Left ventricle myocardium inferior (tissue), 1 donor: ENCODE results near the gene LRRC71. TPM values are rescaled to one million over a fixed set of nuclear protein-coding genes. Genes with fewer than 3 reads are reported as not detected.
A peak's percentile ranks its signal among the peaks of the same experiment; 100 is the strongest.

Experiments used
- DNase-seq: peaks from one replicate; pipeline ENCODE4 v3.0.0-alpha.2; 2020
- H3K27ac ChIP-seq: fragments of 200-600 bp; replicated peaks from 2 replicates; pipeline ENCODE4 v1.8.0; 2021
- H3K27me3 ChIP-seq: fragments of 200-600 bp; 2 replicates; pipeline ENCODE4 v1.8.0; 2021; ENCODE audit warnings: low read depth
- H3K36me3 ChIP-seq: fragments of 200-600 bp; 2 replicates; pipeline ENCODE4 v1.8.0; 2021
- H3K4me1 ChIP-seq: fragments of 200-600 bp; 2 replicates; pipeline ENCODE4 v1.8.0; 2021
- H3K4me3 ChIP-seq: fragments of 200-600 bp; 2 replicates; pipeline ENCODE4 v1.8.0; 2021; ENCODE audit warnings: mild to moderate bottlenecking, moderate library complexity
- H3K9me3 ChIP-seq: fragments of 200-600 bp; replicated peaks from 2 replicates; pipeline ENCODE4 v1.8.0; 2021
- intact Hi-C: fragments of 100-400 bp; cut with micrococcal nuclease; formaldehyde crosslinking; loops from one replicate; pipeline ENCODE4 v1.11.0; 2022
- total RNA-seq: library from RNA; stranded (reverse); fragmentation: NEBNext Ultra II Directional; extraction: Animal tissue kit (Norgen Biotek cat#: 25700); gene quantifications from one replicate; pipeline ENCODE4 v1.2.1, GENCODE V29; 2021
- TF ChIP-seq, protein P1 (sequence below): fragments of 200-600 bp; IDR thresholded peaks from 2 replicates; pipeline ENCODE4 v1.8.0; 2021; ENCODE audit warnings: antibody characterized with exemption, mild to moderate bottlenecking, borderline replicate concordance
- donor health status: DM: no; HTN: yes; CAD: no; lungs with severe emphysema.

LRRC71 gene
- total RNA-seq, 1 donor from 2014 or later = 0.27 TPM

DNA sequence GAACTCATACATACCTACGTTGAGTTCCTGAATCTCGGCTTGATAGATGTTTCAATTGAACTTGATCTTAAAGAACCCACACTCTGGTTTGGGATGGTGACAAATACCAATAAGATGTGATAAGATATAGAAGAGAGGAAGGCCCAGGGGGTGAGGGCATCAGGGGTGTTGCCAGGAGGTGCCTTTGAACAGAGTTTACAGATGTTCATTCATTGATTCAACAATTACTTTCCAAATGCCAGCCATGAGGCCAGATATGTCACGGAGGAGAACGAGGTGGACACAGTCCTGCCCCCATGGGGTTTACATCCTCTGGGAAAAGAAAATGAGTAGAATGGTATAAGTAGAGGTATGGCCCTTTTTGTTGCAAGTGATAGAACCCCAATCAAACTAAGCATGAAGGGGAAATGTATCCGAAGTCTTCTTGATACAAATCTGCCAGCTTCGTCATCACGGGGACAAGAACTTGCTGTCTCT is 659 bp downstream of the LRRC71 start:
- H3K4me3 ChIP-seq = peak overlapping the region; percentile 44
- intact Hi-C loops = no loop called here
- H3K36me3 ChIP-seq = peaks cover 24% of the 10 kb centered on the region
- H3K27me3 ChIP-seq = peaks cover 74% of the 10 kb centered on the region
- DNase-seq = no peak
- TF ChIP-seq, protein P1, sequence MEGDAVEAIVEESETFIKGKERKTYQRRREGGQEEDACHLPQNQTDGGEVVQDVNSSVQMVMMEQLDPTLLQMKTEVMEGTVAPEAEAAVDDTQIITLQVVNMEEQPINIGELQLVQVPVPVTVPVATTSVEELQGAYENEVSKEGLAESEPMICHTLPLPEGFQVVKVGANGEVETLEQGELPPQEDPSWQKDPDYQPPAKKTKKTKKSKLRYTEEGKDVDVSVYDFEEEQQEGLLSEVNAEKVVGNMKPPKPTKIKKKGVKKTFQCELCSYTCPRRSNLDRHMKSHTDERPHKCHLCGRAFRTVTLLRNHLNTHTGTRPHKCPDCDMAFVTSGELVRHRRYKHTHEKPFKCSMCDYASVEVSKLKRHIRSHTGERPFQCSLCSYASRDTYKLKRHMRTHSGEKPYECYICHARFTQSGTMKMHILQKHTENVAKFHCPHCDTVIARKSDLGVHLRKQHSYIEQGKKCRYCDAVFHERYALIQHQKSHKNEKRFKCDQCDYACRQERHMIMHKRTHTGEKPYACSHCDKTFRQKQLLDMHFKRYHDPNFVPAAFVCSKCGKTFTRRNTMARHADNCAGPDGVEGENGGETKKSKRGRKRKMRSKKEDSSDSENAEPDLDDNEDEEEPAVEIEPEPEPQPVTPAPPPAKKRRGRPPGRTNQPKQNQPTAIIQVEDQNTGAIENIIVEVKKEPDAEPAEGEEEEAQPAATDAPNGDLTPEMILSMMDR = no peak
- no peak overlapping the region for H3K27ac ChIP-seq
- H3K4me1 ChIP-seq = peaks cover 29% of the 10 kb centered on the region
- H3K9me3 ChIP-seq = peaks cover 10% of the 10 kb centered on the region

DNA sequence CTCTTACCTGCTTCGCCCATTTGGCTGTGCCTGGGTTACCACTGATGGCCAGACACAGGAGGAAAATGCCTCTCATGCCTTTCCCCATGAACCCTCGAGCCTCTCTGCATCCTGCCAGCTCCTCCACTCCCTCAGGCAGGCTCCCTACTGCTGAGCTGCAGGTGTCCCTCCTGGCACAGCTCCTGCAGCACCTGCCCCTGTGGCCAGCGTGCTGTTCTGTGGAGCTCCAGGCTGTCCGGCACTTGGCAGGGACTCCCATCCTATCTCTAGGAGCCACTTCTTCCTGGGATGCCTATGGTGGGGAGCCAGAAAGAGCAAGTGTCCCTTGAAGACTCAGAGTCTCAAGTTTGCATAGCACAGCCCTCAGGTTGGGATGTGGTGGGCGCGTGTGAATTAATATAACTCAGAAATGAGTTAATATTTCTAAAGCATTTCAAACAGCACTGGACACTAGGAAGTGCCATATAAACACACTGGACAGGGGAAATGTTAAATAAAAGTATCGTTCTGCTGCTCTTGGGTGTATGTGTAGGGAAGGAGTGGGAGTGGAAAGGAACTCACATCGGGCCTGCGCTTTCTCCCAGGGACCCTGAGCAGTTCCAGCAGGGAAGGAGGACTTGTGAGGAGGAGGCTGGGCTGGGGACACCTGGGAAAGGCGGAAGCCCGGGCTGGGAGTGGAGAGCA is 2.7 kb downstream of the LRRC71 start:
- Histone ChIP-seq H3K27ac (no peak overlapping the region), H3K4me3 (peak overlapping the region; percentile 45), H3K27me3 (peaks cover 85% of the 10 kb centered on the region), H3K36me3 (peaks cover 3% of the 10 kb centered on the region), H3K4me1 (peaks cover 39% of the 10 kb centered on the region), H3K9me3 (peaks cover 3% of the 10 kb centered on the region)
- intact Hi-C loops = no loop called here
- DNase-seq = no peak
- TF ChIP-seq, protein P1 = no peak

DNA sequence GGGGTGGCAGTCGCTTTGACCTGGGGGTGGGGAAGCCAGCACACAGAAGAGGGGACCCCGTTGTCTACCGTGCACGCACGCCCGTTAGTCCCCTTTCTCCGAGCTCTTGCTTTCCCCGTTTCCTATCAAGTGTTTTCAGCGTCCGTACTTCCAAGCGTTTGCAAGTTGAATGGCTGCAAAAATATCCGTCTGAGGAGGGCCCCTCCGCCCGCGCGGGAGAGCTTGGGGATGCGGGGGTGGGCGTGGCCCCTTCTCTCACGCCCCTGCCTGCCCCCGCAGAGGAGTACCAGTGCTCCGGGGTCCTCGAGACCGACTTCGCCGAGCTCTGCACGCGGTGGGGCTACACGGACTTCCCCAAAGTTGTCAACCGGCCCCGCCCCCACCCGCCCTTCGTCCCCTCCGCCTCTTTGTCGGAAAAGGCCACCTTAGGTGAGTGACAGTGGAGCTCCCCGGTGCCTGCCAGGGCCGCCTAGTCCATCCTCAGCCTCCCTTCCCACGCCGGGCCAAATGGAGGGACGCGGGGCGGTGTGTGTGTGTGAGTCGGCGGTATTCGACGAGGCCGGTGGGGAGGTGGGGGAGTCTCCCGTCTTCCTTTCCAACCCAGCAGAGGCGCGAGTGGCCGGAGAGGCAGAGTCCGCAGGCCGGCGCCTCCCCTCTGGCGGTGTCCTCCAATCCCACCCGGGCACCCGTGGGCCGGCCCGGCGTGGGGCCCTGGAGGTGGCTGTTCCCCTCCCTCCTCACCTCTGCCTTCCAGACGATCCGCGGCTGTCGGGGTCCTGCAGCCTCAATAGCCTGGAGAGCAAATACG is 3.4 kb downstream of the LRRC71 start:
- Histone ChIP-seq H3K4me3 (peak overlapping the region; percentile 45), H3K36me3 (no peaks in the 10 kb centered on the region), H3K27ac (no peak overlapping the region), H3K4me1 (peaks cover 39% of the 10 kb centered on the region), H3K9me3 (no peaks in the 10 kb centered on the region), H3K27me3 (peaks cover 91% of the 10 kb centered on the region)
- DNase-seq = no peak
- intact Hi-C loops = no loop called here
- TF ChIP-seq, protein P1 = no peak

DNA sequence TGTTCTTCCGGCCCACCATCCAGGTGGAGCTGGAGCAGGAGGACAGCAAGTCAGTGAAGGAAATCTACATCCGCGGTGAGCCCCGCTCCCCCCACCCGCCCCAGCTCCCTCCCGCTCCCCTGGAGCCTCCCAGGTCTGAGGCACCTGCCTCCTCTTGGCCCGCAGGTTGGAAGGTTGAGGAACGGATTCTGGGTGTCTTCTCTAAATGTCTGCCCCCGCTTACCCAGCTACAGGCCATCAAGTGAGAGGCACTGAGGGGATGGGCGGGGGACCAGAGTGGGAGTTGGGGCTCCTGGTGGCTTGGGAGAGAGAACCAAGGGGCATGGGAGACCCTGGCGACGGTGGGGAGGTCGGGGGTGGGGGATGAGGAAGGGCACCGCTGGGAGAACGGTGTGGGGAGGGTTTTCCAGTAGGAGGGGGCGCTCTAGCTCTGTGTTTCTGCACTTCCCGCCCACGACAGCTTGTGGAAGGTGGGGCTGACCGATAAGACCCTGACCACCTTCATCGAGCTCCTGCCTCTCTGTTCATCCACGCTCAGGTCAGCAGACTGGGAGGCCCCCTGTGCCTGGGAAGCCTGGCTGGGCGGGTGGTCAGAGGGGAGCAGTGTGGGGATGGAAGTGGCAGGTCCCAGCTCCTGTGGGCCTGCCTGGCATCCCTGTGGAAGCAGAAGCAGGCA is 4.2 kb downstream of the LRRC71 start:
- TF ChIP-seq, protein P1 = no peak
- peaks cover 39% of the 10 kb centered on the region for H3K4me1 ChIP-seq
- no peak for DNase-seq
- peaks cover 98% of the 10 kb centered on the region for H3K27me3 ChIP-seq
- H3K9me3 ChIP-seq = no peaks in the 10 kb centered on the region
- intact Hi-C loops = no loop called here
- H3K36me3 ChIP-seq = no peaks in the 10 kb centered on the region
- H3K4me3 ChIP-seq = no peak overlapping the region
- no peak overlapping the region for H3K27ac ChIP-seq

DNA sequence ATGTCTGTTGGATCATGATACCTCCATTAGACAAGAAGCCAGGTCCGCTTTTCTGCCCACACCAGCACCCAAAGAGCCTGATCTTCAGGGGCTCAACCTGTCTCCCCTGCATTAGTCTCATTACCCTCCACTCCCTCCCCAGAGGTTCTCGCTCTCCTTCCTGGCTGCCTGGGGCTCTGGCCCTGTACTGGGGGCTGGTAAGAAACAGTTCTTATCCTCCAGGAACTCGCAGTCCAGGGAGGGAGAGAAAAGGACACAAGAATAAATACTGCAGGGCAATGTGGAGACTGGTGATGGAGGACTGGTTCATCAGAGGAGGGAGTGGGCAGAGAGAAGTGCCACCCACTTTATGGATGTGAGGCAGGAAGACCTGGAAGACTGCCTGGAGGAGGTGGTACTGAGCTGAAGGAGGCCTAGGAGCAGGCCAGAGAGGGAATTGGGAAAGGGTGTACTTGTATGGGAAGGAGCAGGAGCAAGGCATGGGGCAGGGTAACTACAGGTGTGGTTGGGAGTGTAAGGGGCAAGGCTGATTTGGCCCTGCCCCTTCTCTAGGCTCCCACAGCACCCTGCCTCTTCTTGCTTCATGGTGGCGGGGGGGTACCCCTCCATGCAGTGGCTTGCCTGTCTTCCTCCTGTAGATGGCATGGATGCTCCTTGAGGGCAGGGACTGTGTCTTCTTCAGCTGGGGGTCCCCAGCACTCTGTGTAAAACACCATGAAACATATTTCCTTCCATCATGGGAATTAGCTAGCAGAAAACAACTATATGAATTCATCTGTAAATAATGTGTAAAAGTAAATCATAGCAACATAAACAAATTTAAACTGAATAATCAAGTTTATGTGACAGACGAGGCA is 5.0 kb downstream of the LRRC71 start:
- no peak overlapping the region for H3K4me3 ChIP-seq
- peaks cover 91% of the 10 kb centered on the region for H3K27me3 ChIP-seq
- DNase-seq = no peak
- intact Hi-C loops = no loop called here
- H3K27ac ChIP-seq = no peak overlapping the region
- H3K4me1 ChIP-seq = peaks cover 32% of the 10 kb centered on the region
- H3K36me3 ChIP-seq = no peaks in the 10 kb centered on the region
- TF ChIP-seq, protein P1 = no peak
- H3K9me3 ChIP-seq = no peaks in the 10 kb centered on the region
